LHCN-M2 (cell line): ENCODE data around the gene MISP3. TPM values are rescaled to one million over a fixed set of nuclear protein-coding genes. Genes with fewer than 3 reads are reported as not detected.
"Not testable (repeated sequence)": the region's sequence is repeated elsewhere in the genome, so short reads cannot be mapped to it uniquely, and the experiment has no call there.

Experiments
- DNase-seq: peaks from one replicate; pipeline ENCODE4 v3.0.0-alpha.2; 2012; ENCODE audit warnings: low read depth
- polyA plus RNA-seq: library from polyadenylated mRNA; unstranded; fragments of >200 nt; gene quantifications from one replicate; pipeline ENCODE4 v1.2.1, GENCODE V29; 2012; ENCODE audit warnings: missing spikeins
- total RNA-seq: library from RNA; depleted of rRNA; stranded (reverse); fragments of >200 nt; gene quantifications from 2 replicates; pipeline ENCODE4 v1.2.3, GENCODE V29; 2014; rRNA removed

Gene MISP3
- total RNA-seq: 0.19 and 0.34 TPM in 2 replicates
- polyA plus RNA-seq: 1.0 TPM

GRCh38 chr19:14072535-14073260 is at the start of gene MISP3:
MISP3 (plus strand) TSS chr19:14072786; CDS start chr19:14073310, 524 bp downstream.
- DNase-seq: no peak

- DNase-seq: peak; percentile 20
Observed at GRCh38 chr19:14023404-14024235, 49.0 kb upstream of the MISP3 start.

GRCh38 chr19:14026652-14027192 is 45.9 kb upstream of the MISP3 start:
- DNase-seq: not testable (repeated sequence)

DNA sequence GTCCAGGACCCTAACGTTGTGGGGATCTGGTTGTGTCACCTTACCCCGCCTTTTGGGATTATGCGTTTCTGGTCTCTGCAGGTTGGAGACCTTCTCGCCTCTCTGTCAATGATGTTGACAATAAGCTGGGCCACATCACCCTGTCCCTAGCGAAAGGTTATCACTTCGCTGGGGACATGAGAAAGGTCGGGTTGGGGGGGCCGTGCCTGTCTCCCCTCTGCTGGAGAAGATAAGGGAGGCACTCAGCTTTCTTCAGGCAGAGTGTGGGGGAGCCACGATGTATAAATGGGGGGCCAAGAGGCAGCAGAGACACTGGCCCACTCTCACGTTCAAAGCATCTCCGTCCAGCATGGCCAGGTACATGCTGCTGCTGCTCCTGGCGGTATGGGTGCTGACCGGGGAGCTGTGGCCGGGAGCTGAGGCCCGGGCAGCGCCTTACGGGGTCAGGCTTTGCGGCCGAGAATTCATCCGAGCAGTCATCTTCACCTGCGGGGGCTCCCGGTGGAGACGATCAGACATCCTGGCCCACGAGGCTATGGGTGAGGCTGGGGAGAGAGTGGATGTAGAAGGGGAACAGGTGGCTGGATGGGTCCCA is 44.6 kb upstream of the MISP3 start, which contains the start of gene RLN3:
TSS of gene RLN3 (plus strand) at position 293 of the 595 bp plus-strand sequence. CDS start at position 350, 57 bp downstream.
- DNase-seq: no peak

- no peak for DNase-seq
Observed at GRCh38 chr19:14028901-14029300, 43.7 kb upstream of the MISP3 start.

DNA sequence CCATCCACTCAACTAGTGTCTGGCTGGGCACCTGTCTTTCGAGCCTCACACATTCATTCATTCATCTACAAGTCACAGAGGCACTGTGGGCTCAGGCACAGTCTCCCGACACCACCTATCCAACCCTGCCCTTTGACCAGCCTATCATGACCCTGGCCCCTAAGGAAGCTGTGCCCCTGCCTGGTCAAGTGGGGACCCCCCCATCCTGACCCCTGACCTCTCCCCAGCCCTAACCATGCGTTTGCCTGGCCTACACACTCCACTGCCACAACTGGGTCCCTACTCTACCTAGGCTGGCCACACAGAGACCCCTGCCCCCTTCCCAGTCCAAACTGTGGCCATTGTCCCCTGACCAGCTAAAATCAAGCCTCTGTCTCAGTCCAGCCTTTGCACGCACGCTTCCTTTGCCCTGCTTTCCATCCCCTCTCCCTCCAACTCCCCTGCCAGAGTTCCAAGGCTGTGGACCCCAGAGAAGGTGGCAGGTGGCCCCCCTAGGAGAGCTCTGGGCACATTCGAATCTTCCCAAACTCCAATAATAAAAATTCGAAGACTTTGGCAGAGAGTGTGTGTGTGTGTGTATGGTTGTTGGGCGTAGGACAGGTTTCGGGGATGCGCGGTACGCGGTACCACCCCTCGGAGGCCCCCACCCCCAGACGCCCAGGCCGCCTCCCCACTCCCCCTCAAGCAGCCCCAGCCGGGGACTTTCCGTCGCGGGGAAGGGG is 41.4 kb upstream of the MISP3 start:
- no peak for DNase-seq

- DNase-seq: peak; percentile 28
Observed at GRCh38 chr19:14031719-14032480, 40.7 kb upstream of the MISP3 start, which contains the start of gene IL27RA. IL27RA (plus strand) TSS chr19:14031762; CDS start chr19:14031873, 111 bp downstream.

DNA sequence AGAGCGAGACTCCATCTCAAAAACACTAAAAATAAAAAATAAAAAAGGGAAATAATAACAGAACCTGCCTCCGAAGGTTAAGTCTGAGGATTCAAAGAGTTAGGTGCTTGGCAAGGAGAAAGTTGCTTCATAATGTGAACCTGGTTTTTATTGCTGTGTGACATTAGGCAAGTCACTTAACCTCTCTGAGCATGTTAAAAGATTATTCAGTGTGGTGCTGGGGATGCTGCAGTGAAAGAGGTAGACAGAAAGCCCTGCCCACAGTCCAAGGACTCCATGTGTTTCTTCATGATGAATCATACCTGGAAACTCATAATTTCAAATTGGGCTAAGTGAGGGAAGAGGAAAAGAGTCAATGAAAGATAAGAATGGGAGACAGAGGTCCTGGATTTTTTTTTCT is 38.6 kb upstream of the MISP3 start:
- no peak for DNase-seq

- DNase-seq: not testable (repeated sequence)
Observed at GRCh38 chr19:14035159-14035558, 37.4 kb upstream of the MISP3 start.

- DNase-seq: no peak
Observed at GRCh38 chr19:14035706-14036105, 36.9 kb upstream of the MISP3 start.

DNA sequence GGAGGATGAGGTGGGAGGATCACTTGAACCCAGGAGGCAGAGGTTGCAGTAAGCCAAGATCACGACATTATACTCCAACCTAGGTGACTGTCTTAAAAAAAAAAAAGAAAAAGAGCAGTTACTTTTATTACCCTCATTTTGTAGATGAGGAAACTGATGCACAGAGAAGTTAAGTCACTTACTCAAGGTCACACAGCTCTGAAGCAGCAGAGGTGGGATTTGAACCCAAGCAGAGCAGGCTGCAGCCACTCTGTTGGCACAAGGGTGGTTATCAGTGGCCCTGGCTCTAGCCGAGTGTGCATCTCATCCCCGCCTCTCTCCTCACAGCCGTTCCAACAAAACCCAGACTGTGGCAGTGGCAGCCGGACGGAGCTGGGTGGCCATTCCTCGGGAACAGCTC is 33.4 kb upstream of the MISP3 start:
- no peak for DNase-seq

- DNase-seq: peak; percentile 83
Observed at GRCh38 chr19:14042659-14043608, 29.7 kb upstream of the MISP3 start.

- DNase-seq: not testable (repeated sequence)
Observed at GRCh38 chr19:14047866-14048265, 24.7 kb upstream of the MISP3 start.

- no peak for DNase-seq
Observed at GRCh38 chr19:14048443-14049153, 24.0 kb upstream of the MISP3 start.

DNA sequence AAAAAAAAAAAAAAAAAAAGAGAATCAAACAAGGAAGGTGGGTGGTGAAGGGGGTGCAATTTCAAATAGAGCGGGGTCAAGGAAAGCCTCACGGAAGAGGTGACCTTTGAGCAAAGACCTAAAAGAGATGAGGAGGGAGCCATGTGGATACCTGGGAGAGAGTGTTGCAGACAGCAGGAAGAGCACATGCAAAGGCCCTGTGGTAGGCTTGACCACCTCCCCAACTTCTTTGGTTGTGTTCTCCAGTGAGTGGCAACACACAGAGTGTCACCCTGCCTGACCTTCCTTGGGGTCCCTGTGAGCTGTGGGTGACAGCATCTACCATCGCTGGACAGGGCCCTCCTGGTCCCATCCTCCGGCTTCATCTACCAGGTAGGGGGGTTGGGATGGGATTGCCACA is 22.1 kb upstream of the MISP3 start:
- DNase-seq: no peak

DNA sequence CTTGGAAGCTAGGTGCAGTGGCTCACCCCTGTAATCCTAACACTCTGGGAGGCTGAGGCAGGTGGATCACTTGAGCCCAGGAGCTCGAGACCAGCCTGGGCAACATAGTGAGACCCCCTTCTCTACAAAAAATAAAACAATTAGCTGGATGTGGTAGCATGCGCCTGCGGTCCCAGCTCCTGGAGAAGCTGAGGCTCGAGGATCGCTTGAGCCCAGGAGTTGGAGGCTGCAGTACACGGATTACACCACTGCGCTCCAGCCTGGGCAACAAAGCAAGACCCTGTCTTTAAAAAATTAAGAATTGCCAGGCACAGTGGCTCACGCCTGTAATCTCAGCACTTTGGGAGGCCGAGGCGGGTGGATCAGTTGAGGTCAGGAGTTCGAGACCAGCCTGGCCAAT is 21.6 kb upstream of the MISP3 start:
- not testable (repeated sequence) for DNase-seq

- DNase-seq: no peak
Observed at GRCh38 chr19:14051980-14052379, 20.6 kb upstream of the MISP3 start.

- no peak for DNase-seq
Observed at GRCh38 chr19:14052470-14052869, 20.1 kb upstream of the MISP3 start.
